IgD-negative memory B cell (primary cell): ENCODE results near the gene TK2. TPM values are rescaled to one million over a fixed set of nuclear protein-coding genes. Genes with fewer than 3 reads are reported as not detected.
"Not testable (repeated sequence)": the region's sequence is repeated elsewhere in the genome, so short reads cannot be mapped to it uniquely, and the experiment has no call there.

Source experiments
- H3K27ac Mint-ChIP-seq, 3 donors: one replicate each; pipeline ENCODE4 v1.8.0; 2020 to 2022; ENCODE audit warnings: mild to moderate bottlenecking in 3 of 3, mixed read lengths in 3 of 3, moderate library complexity in 1 of 3
- H3K27me3 Mint-ChIP-seq: one replicate; pipeline ENCODE4 v1.8.0; 2021; ENCODE audit warnings: mixed read lengths
- H3K36me3 Mint-ChIP-seq: one replicate; pipeline ENCODE4 v1.8.0; 2020; ENCODE audit warnings: mild to moderate bottlenecking, mixed read lengths
- H3K4me1 Mint-ChIP-seq, 3 donors: one replicate each; pipeline ENCODE4 v1.8.0; 2020 to 2022; ENCODE audit warnings: mixed read lengths in 3 of 3, mild to moderate bottlenecking in 1 of 3
- H3K4me3 Mint-ChIP-seq, 4 donors: one replicate each; pipeline ENCODE4 v1.8.0; 2020 to 2022; ENCODE audit warnings: mild to moderate bottlenecking in 4 of 4, mixed read lengths in 4 of 4, moderate library complexity in 3 of 4
- H3K9me3 Mint-ChIP-seq, 3 donors: one replicate each; pipeline ENCODE4 v1.8.0; 2020 to 2021; ENCODE audit warnings: mixed read lengths in 3 of 3, mild to moderate bottlenecking in 1 of 3
- polyA plus RNA-seq: library from polyadenylated mRNA; unstranded; fragments of 300-500 nt; fragmentation: Illumina TruSeq; gene quantifications from one replicate; pipeline ENCODE4 v1.2.3, GENCODE V29; 2021

Gene TK2
- polyA plus RNA-seq, 1 donor from 2014 or later: 1.6 TPM

DNA sequence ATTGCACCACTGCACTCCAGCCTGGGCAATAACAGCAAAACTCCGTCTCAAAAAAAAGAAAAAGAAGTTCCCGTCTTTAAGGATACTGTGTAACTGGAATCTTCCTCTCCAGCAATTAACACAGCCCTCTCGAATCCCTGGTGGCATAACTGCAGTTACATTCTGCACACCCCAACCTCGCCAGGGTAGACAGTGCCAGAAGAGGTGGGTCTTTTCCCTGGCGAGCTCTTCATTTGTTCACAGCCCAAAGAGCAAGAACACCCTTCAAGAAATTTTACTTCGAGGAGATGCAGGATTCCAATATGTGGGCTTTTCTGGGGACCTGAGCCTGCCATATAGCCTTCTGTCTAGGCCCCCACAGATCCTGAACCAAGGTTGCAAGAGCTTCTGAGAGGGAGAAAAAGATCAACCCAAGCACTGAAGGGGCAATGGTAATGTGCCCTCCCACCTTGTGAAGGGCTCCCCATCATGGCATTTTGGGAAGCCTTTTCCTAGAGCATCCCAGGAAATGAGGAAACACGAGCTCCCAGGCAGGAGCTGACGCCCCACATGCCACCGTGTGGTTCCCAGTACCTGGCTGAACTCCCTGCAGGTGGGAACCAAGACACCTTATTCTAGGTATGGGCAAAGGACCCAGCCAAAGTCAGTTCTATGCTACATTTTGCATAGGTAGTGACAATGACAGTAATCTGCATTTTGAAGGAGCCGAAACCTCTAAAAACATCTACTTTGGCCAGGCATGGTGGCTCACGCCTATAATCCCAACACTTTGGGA lies 26.9 kb downstream of the TK2 start:
- Mint-ChIP-seq H3K9me3 (no peaks in the 10 kb centered on the region), H3K27ac (peak overlapping the region; percentile 93 to 99 (median 98)), H3K36me3 (no peaks in the 10 kb centered on the region), H3K4me3 (peak overlapping the region; percentile 70 to 93 (median 82)), H3K27me3 (peaks cover 4% of the 10 kb centered on the region), H3K4me1 (peaks cover 40 to 59% (median 44%) of the 10 kb centered on the region in 3 donors)

DNA sequence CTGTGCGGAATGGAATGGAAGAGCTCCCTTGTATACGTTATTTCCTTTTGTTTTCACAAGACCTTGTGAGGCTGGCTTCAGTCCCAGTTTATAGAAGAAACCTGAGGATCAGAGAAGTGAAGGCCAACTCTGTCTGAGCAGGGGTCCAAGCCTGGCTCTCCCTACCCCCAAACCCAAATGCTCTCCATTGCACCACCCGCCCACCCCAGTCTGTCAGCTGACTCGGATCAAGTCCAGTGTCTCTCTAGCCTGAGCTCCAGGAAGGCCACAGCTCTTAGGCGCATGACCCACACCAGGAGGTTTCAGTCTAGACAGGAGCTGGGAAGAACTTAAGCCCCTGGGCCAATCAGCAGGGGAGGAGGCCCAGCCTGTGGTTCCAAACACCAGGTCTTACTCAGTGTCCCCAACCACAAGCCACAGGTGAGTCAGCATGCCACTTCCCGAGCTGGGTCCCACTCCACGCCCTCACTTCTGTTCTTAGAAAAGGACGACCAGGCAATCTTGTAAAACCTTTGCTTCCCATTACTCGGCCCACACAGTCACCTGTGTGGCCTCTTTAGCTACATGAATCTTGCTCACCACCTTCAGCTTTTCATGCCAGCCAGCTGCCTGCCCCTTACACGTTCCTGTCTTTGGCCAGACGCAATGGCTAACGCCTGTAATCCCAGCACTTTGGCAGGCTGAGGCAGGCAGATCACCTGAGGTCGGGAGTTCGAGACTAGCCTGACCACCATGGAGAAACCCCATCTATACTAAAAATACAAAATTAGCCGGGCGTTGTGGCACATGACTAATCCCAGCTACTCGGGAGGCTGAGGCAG lies 27.8 kb downstream of the TK2 start:
- H3K27ac Mint-ChIP-seq: peak overlapping the region; percentile 73 to 99 (median 93)
- peak overlapping the region in 3 of 4 donors; percentile 74 to 85 (median 84) for H3K4me3 Mint-ChIP-seq
- no peaks in the 10 kb centered on the region for H3K9me3 Mint-ChIP-seq
- no peaks in the 10 kb centered on the region for H3K36me3 Mint-ChIP-seq
- peaks cover 49 to 67% (median 52%) of the 10 kb centered on the region in 3 donors for H3K4me1 Mint-ChIP-seq
- peaks cover 4% of the 10 kb centered on the region for H3K27me3 Mint-ChIP-seq

- Mint-ChIP-seq H3K4me1 (peaks cover 57 to 74% (median 60%) of the 10 kb centered on the region in 3 donors), H3K9me3 (no peaks in the 10 kb centered on the region), H3K27me3 (peaks cover 4% of the 10 kb centered on the region), H3K36me3 (no peaks in the 10 kb centered on the region), H3K4me3 (peak overlapping the region in 2 of 4 donors; percentile 84 to 89), H3K27ac (peak overlapping the region in 2 of 3 donors; percentile 73 to 93)
These were observed 28.6 kb downstream of the TK2 start for GRCh38 chr16:66521252-66521713.

DNA sequence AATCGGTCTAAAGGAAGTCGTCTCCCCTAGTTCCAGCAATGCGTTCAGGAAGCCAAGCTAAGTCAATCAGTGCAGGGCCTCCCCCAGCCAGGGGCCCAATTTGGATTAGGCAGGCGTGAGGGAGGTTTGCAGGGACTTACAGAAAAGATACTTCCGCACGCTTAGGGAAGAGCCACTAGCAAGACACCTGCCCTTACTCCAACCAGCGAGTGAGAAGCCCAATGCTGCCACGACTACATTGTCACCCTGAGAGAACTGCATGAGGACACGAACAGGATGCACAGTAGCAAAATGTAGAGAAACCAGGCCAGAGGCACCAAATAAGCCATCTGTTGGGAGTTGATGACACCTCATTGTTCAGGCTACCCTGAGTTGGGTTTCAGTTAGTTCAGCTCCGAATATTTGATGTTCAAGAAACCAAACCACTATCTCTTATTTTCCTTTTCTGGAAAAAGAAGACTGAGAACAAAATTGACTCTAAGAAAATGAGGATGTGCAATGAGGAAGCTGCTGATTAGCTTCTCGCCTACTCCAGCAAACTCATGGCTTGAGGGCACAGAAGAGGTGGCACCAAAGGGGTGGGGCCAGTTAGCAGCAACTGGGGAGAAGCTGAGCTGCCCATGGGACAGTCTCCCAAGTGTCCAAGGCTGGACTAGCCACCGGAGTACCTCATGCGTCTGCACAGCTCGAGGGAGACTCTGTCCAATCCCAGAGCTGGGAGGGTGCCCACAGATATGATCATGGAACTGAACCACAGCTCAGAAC lies 29.3 kb downstream of the TK2 start:
- Mint-ChIP-seq H3K36me3 (no peaks in the 10 kb centered on the region), H3K4me1 (peaks cover 55 to 75% (median 64%) of the 10 kb centered on the region in 3 donors), H3K9me3 (no peaks in the 10 kb centered on the region), H3K27ac (peak overlapping the region in 1 of 3 donors; percentile 88), H3K27me3 (peaks cover 1% of the 10 kb centered on the region), H3K4me3 (peak overlapping the region in 3 of 4 donors; percentile 36 to 89 (median 81))

DNA sequence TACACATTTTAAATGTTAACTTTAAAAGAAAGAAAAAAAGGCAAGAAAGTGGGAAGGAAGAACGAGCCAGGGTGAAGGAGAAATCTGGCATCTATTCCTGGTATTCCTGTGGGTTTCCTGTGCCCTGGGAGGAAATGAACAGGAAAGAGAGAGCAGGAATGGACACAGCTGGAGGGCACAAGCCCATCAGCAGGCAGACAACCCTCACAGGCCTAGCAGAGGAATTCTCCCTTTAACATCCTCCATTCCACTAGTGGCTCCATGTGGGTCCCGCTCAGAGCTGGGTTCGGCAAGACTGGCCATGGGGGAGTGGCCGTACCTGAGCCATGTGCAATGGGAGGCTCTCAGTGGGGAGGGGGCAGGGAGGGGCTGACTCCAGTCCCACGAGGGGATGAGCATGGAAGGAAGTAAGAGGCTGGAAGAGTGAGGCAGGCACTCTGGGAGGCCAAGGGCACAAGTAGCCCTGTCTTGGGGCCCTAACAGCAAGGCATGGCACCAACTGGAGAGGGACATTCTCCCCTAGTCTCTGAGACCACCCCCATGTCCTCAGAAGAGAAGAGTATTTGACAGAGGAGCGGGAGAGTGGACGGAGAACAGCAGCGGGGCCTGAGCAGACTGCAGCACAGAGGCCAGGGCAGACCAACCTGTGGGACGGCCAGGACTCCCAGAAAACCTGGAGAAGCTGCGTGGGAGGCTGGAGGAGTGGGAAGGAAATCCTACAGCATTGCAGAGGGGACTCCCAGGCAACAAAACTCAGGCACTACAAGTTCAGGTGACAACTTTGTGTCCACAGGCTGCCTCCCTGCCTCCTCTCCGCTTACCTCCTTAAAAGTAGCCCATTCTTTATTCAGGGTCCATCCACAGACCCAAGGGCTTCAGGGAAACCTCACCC lies 30.2 kb downstream of the TK2 start:
- H3K4me1 Mint-ChIP-seq: peaks cover 52 to 73% (median 63%) of the 10 kb centered on the region in 3 donors
- peak overlapping the region in 3 of 4 donors; percentile 17 to 89 (median 36) for H3K4me3 Mint-ChIP-seq
- no peaks in the 10 kb centered on the region for H3K9me3 Mint-ChIP-seq
- peaks cover 1% of the 10 kb centered on the region for H3K27me3 Mint-ChIP-seq
- H3K27ac Mint-ChIP-seq: peak overlapping the region in 1 of 3 donors; percentile 88
- no peaks in the 10 kb centered on the region for H3K36me3 Mint-ChIP-seq

DNA sequence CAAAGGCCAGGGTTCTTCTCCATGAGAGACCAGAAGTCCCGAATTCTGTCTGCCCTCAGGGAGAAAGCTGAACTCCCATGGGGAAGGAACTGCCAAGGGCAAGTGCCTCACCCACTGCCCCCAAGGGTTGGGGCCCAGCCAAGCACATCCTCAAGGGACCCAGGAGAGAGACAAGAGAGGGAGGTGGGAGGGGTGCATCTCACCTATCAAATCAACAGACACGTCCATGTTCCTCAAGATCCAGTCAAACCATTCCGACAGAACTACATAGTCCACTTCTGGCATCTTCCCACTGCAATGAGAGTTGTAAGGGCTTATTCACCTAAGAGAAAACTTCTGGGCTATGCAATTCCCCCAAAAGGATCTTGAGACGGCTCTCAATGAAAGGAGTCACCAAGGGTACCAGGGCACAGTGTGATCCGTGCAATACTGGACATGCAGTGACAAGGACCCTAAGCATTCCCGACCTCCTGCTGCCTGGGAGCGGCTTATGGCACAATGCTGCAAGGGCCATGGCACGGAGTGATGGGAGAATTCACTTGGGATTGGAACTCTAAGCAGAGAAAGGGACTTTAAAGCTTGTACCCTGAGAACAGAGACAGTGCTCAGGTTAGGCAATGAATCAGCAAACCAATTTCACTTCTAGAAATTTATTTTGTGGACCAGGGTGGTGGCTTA lies 32.2 kb downstream of the TK2 start:
- Mint-ChIP-seq H3K9me3 (no peaks in the 10 kb centered on the region), H3K4me1 (peaks cover 41 to 60% (median 49%) of the 10 kb centered on the region in 3 donors), H3K27me3 (no peaks in the 10 kb centered on the region), H3K36me3 (no peaks in the 10 kb centered on the region), H3K27ac (peak overlapping the region; percentile 87 to 99 (median 96)), H3K4me3 (peak overlapping the region; percentile 79 to 94 (median 88))

- peak overlapping the region; percentile 79 to 94 (median 88) for H3K4me3 Mint-ChIP-seq
- H3K4me1 Mint-ChIP-seq: peaks cover 33 to 56% (median 42%) of the 10 kb centered on the region in 3 donors
- H3K36me3 Mint-ChIP-seq: no peaks in the 10 kb centered on the region
- no peaks in the 10 kb centered on the region for H3K27me3 Mint-ChIP-seq
- H3K27ac Mint-ChIP-seq: peak overlapping the region; percentile 87 to 99 (median 96)
- no peaks in the 10 kb centered on the region for H3K9me3 Mint-ChIP-seq
These were observed 32.9 kb downstream of the TK2 start for GRCh38 chr16:66516808-66517585.

- no peaks in the 10 kb centered on the region for H3K9me3 Mint-ChIP-seq
- H3K27me3 Mint-ChIP-seq: no peaks in the 10 kb centered on the region
- H3K4me3 Mint-ChIP-seq: peak overlapping the region; percentile 79 to 94 (median 88)
- H3K36me3 Mint-ChIP-seq: no peaks in the 10 kb centered on the region
- H3K4me1 Mint-ChIP-seq: peaks cover 30 to 53% (median 37%) of the 10 kb centered on the region in 3 donors
- peak overlapping the region; percentile 87 to 99 (median 96) for H3K27ac Mint-ChIP-seq
These were observed 33.5 kb downstream of the TK2 start for GRCh38 chr16:66516509-66516807.

DNA sequence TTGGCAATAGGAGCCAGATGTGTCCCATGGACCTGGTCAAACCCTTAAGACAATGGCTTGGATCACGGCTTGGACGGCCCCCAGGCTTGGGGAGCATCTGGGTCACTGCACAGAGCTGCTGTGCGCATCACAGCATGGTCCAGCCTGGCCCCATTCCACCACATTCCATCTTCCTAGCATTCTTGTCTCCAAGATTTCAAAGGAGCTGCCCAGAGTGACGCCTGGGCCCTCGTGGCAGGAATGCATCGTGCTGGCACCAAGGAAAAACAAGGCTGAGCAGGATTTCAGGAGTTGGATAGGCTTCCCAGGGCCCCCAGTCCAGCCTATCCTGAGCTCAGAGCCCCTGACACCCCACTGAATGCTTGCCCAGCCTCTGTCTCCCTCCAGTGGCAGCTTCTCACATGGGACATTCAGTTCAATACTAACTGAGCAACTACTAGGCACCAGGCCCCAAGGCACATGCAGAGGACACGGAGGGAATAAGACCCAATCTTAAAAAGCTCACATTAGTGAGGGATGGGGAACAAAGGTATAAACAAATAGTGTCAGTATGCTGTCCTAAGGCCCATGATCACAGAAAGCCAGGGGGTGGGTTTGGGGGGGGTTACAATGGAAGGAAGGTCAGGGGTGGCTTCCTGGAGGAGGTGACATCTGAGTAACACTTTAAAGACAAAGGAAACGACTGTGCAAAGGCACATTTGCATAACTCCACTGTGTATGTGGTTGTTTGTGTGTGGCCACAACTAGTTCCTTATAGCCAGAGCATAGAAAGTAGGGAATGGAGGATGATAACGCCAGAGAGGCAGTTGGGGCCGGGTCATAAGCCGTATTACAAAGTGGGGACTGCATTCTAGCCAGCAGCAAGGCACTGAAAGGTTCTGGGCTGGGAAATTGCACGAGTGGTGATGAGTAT lies 34.1 kb downstream of the TK2 start:
- Mint-ChIP-seq H3K4me1 (peaks cover 28 to 47% (median 34%) of the 10 kb centered on the region in 3 donors), H3K27me3 (no peaks in the 10 kb centered on the region), H3K4me3 (peak overlapping the region; percentile 79 to 94 (median 88)), H3K9me3 (no peaks in the 10 kb centered on the region), H3K27ac (peak overlapping the region; percentile 87 to 99 (median 96)), H3K36me3 (no peaks in the 10 kb centered on the region)

DNA sequence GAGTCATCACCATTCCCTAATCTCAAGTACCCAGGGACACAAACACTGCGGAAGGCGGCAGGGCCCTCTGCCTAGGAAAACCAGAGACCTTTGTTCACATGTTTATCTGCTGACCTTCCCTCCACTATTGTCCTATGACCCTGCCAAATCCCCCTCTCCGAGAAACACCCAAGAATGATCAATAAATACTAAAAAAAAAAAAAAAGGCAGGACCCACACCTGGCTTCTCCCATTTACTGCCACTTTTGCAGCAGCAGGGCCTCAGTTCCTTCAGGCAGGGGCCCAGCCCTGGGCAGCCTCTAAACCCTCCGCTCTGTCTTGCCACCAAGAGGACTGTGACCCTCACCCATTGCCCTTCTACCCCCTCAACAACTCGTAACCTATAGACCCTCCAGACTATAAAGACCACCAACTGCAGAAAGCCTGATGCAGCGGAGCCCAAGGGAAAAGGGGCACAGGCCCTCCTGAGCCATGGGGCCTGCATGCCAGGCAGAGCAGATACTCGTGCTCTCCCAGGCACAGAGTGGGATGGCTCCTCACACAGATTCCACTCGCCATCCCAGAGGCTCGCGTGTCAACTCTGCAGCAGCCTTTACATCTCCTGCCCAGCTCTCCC lies 34.8 kb downstream of the TK2 start:
- H3K27me3 Mint-ChIP-seq, H3K36me3 Mint-ChIP-seq, H3K9me3 Mint-ChIP-seq: not testable (repeated sequence)
- H3K4me1 Mint-ChIP-seq: peaks cover 20 to 39% (median 26%) of the 10 kb centered on the region in 3 donors
- H3K4me3 Mint-ChIP-seq: peak overlapping the region in 3 of 4 donors; percentile 63 to 79 (median 71)
- H3K27ac Mint-ChIP-seq: peak overlapping the region in 1 of 3 donors; percentile 34

DNA sequence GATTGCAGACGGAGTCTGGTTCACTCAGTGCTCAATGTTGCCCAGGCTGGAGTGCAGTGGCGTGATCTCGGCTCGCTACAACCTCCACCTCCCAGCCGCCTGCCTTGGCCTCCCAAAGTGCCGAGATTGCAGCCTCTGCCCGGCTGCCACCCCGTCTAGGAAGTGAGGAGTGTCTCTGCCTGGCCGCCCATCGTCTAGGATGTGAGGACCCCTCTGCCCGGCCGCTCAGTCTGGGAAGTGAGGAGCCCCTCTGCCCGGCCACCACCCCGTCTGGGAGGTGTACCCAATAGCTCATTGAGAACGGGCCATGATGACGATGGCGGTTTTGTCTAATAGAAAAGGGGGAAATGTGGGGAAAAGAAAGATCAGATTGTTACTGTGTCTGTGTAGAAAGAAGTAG lies 35.5 kb downstream of the TK2 start:
- not testable (repeated sequence) for H3K27ac Mint-ChIP-seq, H3K36me3 Mint-ChIP-seq, H3K9me3 Mint-ChIP-seq, H3K27me3 Mint-ChIP-seq
- Mint-ChIP-seq H3K4me3 (peak overlapping the region in 1 of 4 donors; percentile 12), H3K4me1 (peaks cover 20 to 35% (median 32%) of the 10 kb centered on the region in 3 donors)
